WTC11 (cell line): ENCODE measurements around the gene SPOCK2. TPM values are rescaled to one million over a fixed set of nuclear protein-coding genes. Genes with fewer than 3 reads are reported as not detected.

Experiments used
- ATAC-seq: fragments of 200-7000 bp; cut with Tn5 transposase; 2 replicates; pipeline ENCODE4 v1.10.0; 2021; ENCODE audit warnings: mild to moderate bottlenecking, moderate library complexity
- CTCF ChIA-PET: fragments of 300-600 bp; sonication (Branson Sonifier 250); formaldehyde crosslinking; loops from one replicate; lab custom pipeline; 2021; ENCODE audit warnings: antibody characterized with exemption; lab: Charles Lee
- POLR2A ChIA-PET: fragments of 350-600 bp; sonication (Branson Sonifier 250); formaldehyde crosslinking; loops from one replicate; lab custom pipeline; 2021; ENCODE audit warnings: antibody characterized with exemption; lab: Charles Lee
- DNase-seq: peaks from one replicate; pipeline ENCODE4 v3.0.0; 2021; ENCODE audit warnings: low spot score
- H3K27ac Mint-ChIP-seq: 2 replicates; pipeline ENCODE4 v1.8.0; 2021; ENCODE audit warnings: mixed read lengths
- H3K27me3 Mint-ChIP-seq: 2 replicates; pipeline ENCODE4 v1.8.0; 2021; ENCODE audit warnings: low read depth, mild to moderate bottlenecking, moderate library complexity, mixed read lengths
- H3K36me3 Mint-ChIP-seq: 2 replicates; pipeline ENCODE4 v1.8.0; 2021; ENCODE audit warnings: mixed read lengths
- H3K4me1 Mint-ChIP-seq: 2 replicates; pipeline ENCODE4 v1.8.0; 2022; ENCODE audit warnings: mixed read lengths
- H3K4me3 Mint-ChIP-seq: 2 replicates; pipeline ENCODE4 v1.8.0; 2021; ENCODE audit warnings: mild to moderate bottlenecking, moderate library complexity, mixed read lengths
- H3K9me3 Mint-ChIP-seq: 2 replicates; pipeline ENCODE4 v1.8.0; 2021; ENCODE audit warnings: mixed read lengths
- ATF6 ChIP-seq: sonication (generic); formaldehyde crosslinking; IDR thresholded peaks from 2 replicates; pipeline ENCODE4 v1.8.1; 2023; ENCODE audit warnings: mild to moderate bottlenecking, missing genetic modification reagents
- CDX4 ChIP-seq: fragments of 250-450 bp; sonication (Bioruptor Pico); IDR thresholded peaks from 2 replicates; pipeline ENCODE4 v1.9.0; 2021; ENCODE audit warnings: moderate library complexity, mild to moderate bottlenecking, inconsistent platforms, borderline replicate concordance
- CREM ChIP-seq: sonication (generic); formaldehyde crosslinking; IDR thresholded peaks from 2 replicates; pipeline ENCODE4 v1.8.1; 2022; ENCODE audit warnings: mild to moderate bottlenecking, missing genetic modification reagents, moderate library complexity
- ESRRA ChIP-seq: sonication (generic); formaldehyde crosslinking; IDR thresholded peaks from 2 replicates; pipeline ENCODE4 v1.8.1; 2022; ENCODE audit warnings: mild to moderate bottlenecking, missing genetic modification reagents, borderline replicate concordance
- FOXP1 ChIP-seq: sonication (generic); formaldehyde crosslinking; IDR thresholded peaks from 2 replicates; pipeline ENCODE4 v1.8.0; 2022; ENCODE audit warnings: missing genetic modification reagents, mild to moderate bottlenecking, moderate library complexity, borderline replicate concordance
- IRF2 ChIP-seq: sonication (generic); formaldehyde crosslinking; IDR thresholded peaks from 2 replicates; pipeline ENCODE4 v1.8.0; 2022; ENCODE audit warnings: low read depth, missing genetic modification reagents, borderline replicate concordance
- KAT7 ChIP-seq: sonication (generic); formaldehyde crosslinking; IDR thresholded peaks from 2 replicates; pipeline ENCODE4 v1.8.1; 2023; ENCODE audit warnings: missing genetic modification reagents, mild to moderate bottlenecking, borderline replicate concordance
- MXD4 ChIP-seq: fragments of 250-450 bp; sonication (Bioruptor Pico); IDR thresholded peaks from 2 replicates; pipeline ENCODE4 v1.8.0; 2021; ENCODE audit warnings: mild to moderate bottlenecking, moderate library complexity, borderline replicate concordance
- MYBL2 ChIP-seq: sonication (generic); formaldehyde crosslinking; IDR thresholded peaks from 2 replicates; pipeline ENCODE4 v1.8.1; 2023; ENCODE audit warnings: mild to moderate bottlenecking, moderate library complexity, missing genetic modification reagents
- SP1 ChIP-seq: sonication (generic); formaldehyde crosslinking; conservative IDR thresholded peaks from 2 replicates; pipeline ENCODE4 v1.8.1; 2022; ENCODE audit warnings: missing genetic modification reagents
- TEAD1 ChIP-seq: sonication (generic); formaldehyde crosslinking; IDR thresholded peaks from 2 replicates; pipeline ENCODE4 v1.8.0; 2022; ENCODE audit warnings: mild to moderate bottlenecking, missing genetic modification reagents
- ZNF121 ChIP-seq: sonication (generic); formaldehyde crosslinking; IDR thresholded peaks from 2 replicates; pipeline ENCODE4 v1.8.0; 2023; ENCODE audit warnings: missing genetic modification reagents
- ZNF219 ChIP-seq: sonication (generic); formaldehyde crosslinking; IDR thresholded peaks from 2 replicates; pipeline ENCODE4 v1.8.0; 2023; ENCODE audit warnings: missing genetic modification reagents, mild to moderate bottlenecking, borderline replicate concordance
- ZNF263 ChIP-seq: sonication (generic); formaldehyde crosslinking; IDR thresholded peaks from 2 replicates; pipeline ENCODE4 v1.8.1; 2022; ENCODE audit warnings: low read depth, mild to moderate bottlenecking, moderate library complexity, missing genetic modification reagents
- ZNF416 ChIP-seq: fragments of 250-450 bp; sonication (Bioruptor Pico); IDR thresholded peaks from 2 replicates; pipeline ENCODE4 v1.9.0; 2021; ENCODE audit warnings: mild to moderate bottlenecking, inconsistent platforms
- ZNF671 ChIP-seq: fragments of 250-450 bp; sonication (Bioruptor Pico); IDR thresholded peaks from 2 replicates; pipeline ENCODE4 v1.8.0; 2021; ENCODE audit warnings: mild to moderate bottlenecking
- total RNA-seq: library from RNA; stranded (reverse); gene quantifications from 3 replicates; pipeline ENCODE4 v1.2.3, GENCODE V29; 2021
- TF ChIP-seq, protein P1 (sequence below): sonication (generic); formaldehyde crosslinking; IDR thresholded peaks from 2 replicates; pipeline ENCODE4 v1.8.1; 2022; ENCODE audit warnings: missing genetic modification reagents, borderline replicate concordance
- TF ChIP-seq, protein P2 (sequence below): sonication (generic); formaldehyde crosslinking; IDR thresholded peaks from 2 replicates; pipeline ENCODE4 v1.8.0; 2023; ENCODE audit warnings: missing genetic modification reagents
- TF ChIP-seq, protein P3 (sequence below): fragments of 250-450 bp; sonication (Bioruptor Pico); IDR thresholded peaks from 2 replicates; pipeline ENCODE4 v1.9.0; 2021; ENCODE audit warnings: mild to moderate bottlenecking, borderline replicate concordance

The SPOCK2 gene
- total RNA-seq, 1 experiment from 2014 or later, result 4.7 TPM

DNA sequence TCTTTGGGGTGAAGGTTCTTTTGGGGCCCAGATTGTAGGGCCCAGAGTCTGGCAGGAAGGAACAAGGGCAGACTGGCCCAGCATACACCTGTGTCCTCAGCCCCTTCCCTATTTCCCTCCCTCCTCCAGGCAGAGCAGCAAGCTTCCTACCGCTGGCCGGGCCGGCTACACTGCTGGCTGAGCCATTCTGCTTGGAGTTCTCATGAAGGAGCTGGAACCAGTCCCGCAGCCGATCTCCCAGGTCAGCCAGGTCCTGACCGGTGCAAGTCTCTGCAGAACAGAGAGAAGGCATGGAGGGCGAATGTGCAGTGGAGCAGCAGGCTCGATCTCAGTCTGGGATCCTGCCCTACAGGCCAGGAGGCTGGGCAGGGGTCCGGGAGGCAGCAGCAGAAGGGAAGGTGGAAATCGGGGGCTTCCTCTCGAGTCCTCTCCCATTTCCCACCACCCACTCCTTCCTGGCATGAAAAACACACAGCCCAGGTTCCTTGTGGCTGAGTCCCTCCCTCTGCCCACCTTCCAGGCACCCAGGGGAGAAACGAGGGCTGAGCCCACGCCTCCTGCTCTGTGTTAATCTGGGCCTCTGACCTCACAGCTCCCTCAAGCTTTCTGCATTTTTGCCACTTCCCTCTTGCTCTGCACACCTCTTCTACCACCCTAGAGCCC is 20.8 kb downstream of the SPOCK2 start (continued):
- TF ChIP-seq MYBL2 (CRISPR knock-in tag), result no peak

DNA sequence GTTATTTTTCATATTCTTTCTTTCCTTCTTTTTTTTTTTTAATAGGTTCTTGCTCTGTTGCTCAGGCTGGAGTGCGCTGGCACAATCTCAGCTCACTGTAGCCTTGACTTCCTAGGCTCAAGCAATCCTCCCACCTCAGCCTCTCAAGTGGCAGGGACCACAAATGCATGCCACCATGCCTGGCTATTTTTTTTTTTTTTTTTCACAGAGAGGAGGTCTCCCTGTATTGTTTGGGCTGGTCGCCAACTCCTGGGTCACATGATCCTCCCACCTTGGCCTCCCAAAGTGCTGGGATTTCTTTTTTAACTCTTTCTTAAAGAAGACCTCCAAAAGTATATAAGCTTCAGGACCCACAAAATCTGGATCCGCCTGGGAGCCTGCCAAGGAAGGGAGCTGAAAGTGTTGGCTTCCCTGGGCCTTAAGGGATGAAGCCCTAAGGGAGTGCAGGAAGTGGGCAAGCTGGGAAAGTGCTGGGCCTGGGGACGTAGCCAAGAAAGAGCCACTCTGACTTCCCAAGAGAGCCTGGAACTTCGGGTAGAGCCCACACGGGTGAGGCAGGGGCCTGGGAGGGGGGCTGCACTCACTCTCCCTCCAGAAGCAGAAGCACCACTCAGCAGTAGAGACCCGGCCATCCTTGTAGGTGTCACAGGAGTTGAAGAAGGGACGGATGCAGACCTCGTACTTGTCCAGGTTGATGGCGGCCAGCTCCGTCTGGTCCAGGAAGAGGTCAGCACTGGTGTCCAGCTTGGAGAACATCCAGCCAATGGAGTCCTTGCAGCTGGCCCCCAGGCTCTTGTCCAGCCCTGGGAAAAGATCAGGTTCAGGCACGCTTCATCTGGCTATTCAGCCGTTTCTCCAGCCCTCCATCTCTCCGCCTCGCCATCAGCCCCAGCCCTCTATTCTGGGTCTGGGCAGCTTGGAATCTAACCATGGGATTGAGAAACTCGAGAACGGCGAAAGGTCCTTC is 21.8 kb downstream of the SPOCK2 start:
- TF ChIP-seq MXD4, result no peak
- TF ChIP-seq, protein P1, sequence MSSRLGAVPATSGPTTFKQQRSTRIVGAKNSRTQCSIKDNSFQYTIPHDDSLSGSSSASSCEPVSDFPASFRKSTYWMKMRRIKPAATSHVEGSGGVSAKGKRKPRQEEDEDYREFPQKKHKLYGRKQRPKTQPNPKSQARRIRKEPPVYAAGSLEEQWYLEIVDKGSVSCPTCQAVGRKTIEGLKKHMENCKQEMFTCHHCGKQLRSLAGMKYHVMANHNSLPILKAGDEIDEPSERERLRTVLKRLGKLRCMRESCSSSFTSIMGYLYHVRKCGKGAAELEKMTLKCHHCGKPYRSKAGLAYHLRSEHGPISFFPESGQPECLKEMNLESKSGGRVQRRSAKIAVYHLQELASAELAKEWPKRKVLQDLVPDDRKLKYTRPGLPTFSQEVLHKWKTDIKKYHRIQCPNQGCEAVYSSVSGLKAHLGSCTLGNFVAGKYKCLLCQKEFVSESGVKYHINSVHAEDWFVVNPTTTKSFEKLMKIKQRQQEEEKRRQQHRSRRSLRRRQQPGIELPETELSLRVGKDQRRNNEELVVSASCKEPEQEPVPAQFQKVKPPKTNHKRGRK, result no peak
- TF ChIP-seq ZNF121 (CRISPR knock-in tag), result no peak
- TF ChIP-seq, protein P2, sequence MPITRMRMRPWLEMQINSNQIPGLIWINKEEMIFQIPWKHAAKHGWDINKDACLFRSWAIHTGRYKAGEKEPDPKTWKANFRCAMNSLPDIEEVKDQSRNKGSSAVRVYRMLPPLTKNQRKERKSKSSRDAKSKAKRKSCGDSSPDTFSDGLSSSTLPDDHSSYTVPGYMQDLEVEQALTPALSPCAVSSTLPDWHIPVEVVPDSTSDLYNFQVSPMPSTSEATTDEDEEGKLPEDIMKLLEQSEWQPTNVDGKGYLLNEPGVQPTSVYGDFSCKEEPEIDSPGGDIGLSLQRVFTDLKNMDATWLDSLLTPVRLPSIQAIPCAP (CRISPR knock-in tag), result no peak
- TF ChIP-seq MYBL2 (CRISPR knock-in tag), result no peak
- TF ChIP-seq, protein P3, sequence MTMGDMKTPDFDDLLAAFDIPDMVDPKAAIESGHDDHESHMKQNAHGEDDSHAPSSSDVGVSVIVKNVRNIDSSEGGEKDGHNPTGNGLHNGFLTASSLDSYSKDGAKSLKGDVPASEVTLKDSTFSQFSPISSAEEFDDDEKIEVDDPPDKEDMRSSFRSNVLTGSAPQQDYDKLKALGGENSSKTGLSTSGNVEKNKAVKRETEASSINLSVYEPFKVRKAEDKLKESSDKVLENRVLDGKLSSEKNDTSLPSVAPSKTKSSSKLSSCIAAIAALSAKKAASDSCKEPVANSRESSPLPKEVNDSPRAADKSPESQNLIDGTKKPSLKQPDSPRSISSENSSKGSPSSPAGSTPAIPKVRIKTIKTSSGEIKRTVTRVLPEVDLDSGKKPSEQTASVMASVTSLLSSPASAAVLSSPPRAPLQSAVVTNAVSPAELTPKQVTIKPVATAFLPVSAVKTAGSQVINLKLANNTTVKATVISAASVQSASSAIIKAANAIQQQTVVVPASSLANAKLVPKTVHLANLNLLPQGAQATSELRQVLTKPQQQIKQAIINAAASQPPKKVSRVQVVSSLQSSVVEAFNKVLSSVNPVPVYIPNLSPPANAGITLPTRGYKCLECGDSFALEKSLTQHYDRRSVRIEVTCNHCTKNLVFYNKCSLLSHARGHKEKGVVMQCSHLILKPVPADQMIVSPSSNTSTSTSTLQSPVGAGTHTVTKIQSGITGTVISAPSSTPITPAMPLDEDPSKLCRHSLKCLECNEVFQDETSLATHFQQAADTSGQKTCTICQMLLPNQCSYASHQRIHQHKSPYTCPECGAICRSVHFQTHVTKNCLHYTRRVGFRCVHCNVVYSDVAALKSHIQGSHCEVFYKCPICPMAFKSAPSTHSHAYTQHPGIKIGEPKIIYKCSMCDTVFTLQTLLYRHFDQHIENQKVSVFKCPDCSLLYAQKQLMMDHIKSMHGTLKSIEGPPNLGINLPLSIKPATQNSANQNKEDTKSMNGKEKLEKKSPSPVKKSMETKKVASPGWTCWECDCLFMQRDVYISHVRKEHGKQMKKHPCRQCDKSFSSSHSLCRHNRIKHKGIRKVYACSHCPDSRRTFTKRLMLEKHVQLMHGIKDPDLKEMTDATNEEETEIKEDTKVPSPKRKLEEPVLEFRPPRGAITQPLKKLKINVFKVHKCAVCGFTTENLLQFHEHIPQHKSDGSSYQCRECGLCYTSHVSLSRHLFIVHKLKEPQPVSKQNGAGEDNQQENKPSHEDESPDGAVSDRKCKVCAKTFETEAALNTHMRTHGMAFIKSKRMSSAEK, result no peak
- TF ChIP-seq ESRRA (CRISPR knock-in tag), result no peak
- TF ChIP-seq TEAD1 (CRISPR knock-in tag), result no peak
- no peak for TF ChIP-seq CREM
- no peak for TF ChIP-seq FOXP1
- no peak for TF ChIP-seq SP1
- TF ChIP-seq CDX4 (CRISPR knock-in tag), result no peak
- TF ChIP-seq IRF2, result no peak
- no peak for TF ChIP-seq ZNF671 (CRISPR knock-in tag)
- no peak for DNase-seq
- Mint-ChIP-seq H3K9me3 (0 out of 2 replicates have a peak, but pooled peaks cover 2% of the 10 kb centered on the region), H3K4me3 (no peak overlapping the region), H3K27me3 (no peaks in the 10 kb centered on the region), H3K27ac (no peak overlapping the region), H3K36me3 (no peaks in the 10 kb centered on the region), H3K4me1 (peaks cover 5% of the 10 kb centered on the region)
- no peak for ATAC-seq
- CTCF ChIA-PET, result interaction anchor here (0.6 to 6.7 kb wide), 5 partner anchors 10 to 209 kb away, joined by 3 to 84 read pairs (median 4); no protein-coding TSS in a partner anchor
- POLR2A ChIA-PET, result no interaction called here

GRCh38 chr10:72065439-72066025 is 22.8 kb downstream of the SPOCK2 start:
- H3K4me1 Mint-ChIP-seq, result peaks cover 14% of the 10 kb centered on the region
- no peak for DNase-seq
- H3K4me3 Mint-ChIP-seq, result no peak overlapping the region
- CTCF ChIA-PET, result interaction anchor here (1.1 to 6.7 kb wide), 2 partner anchors 11 to 17 kb away, joined by 4 to 84 read pairs; no protein-coding TSS in a partner anchor
- H3K27me3 Mint-ChIP-seq, result no peaks in the 10 kb centered on the region
- H3K9me3 Mint-ChIP-seq, result no peaks in the 10 kb centered on the region
- POLR2A ChIA-PET, result no interaction called here
- H3K36me3 Mint-ChIP-seq, result no peaks in the 10 kb centered on the region
- no peak for ATAC-seq
- no peak overlapping the region for H3K27ac Mint-ChIP-seq
- TF ChIP-seq ZNF416 (CRISPR knock-in tag) (no peak), ATF6 (no peak), ZNF219 (no peak), IRF2 (no peak), KAT7 (CRISPR knock-in tag) (no peak), ZNF263 (CRISPR knock-in tag) (no peak)
- TF ChIP-seq, protein P2 (CRISPR knock-in tag), result no peak
